HG03378 (cell line): ENCODE data around the gene RAB14.

Experiments used
- ATAC-seq: cut with Tn5 transposase; IDR thresholded peaks from one replicate; pipeline ENCODE4 v1.9.1; 2021; ENCODE audit warnings: mild to moderate bottlenecking, moderate library complexity; ENCODE audit not compliant: unreplicated experiment

The RAB14 gene

GRCh38 chr9:121201738-121202533, at the start of gene RAB14:
Gene RAB14 (minus strand): TSS chr9:121201869. CDS start chr9:121193412, 8,457 bp downstream.
- peak; percentile 82 for ATAC-seq

GRCh38 chr9:121249563-121249962, 47.9 kb upstream of the RAB14 start:
- ATAC-seq, result no peak

GRCh38 chr9:121246821-121247561, 45.3 kb upstream of the RAB14 start:
- no peak for ATAC-seq

DNA sequence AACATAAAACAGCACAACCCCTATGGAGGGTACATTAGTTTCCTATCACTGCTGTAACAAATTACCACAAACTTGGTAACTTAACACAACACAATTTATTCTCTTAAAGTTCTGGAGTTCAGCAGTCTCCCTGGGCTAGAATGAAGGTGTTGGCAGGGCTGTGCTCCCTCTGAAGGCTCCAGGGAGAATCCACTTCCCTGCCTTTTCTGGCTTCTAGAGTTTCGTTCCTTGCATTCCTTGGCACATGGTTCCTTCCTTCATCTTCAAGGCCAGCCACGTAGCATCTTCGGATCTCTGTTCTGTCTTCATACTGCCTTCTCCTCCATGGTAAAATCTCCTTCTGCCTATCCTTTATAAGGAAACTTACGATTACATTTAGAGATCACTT, 41.3 kb upstream of the RAB14 start:
- no peak for ATAC-seq

DNA sequence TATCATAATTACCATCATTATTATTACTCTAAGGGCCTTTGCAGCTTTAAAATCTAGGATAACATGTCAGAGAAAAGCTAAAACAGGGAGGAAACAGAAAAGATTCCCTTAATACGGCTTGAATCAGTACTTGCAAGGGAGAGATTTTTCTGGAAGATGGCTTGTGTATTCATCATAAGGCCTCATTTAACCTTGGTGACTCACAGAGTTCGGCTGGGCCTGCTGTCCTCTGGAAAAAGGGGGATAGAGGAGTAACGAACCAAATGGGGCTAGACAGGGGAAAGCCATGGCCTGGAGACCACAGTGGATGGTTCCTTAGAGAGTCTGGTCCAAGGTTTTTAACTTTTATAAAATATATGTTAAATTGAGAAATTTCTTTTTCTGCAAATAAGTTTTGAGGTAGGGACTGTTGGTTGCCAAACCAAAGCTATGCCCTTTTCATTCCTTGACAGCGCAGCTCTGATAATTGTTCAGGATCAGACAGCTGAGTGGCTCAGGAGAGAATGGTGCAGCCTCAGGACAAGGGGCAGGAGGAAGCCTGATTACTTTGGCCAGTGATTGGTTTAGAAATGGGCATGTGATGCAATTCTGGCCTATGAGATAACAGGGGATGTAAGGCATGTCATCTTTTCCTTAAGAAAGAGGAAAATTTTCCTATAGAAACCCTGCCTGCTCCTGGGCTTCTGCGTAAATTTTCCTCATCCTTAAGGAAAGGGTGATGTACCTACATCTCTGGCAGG, 40.7 kb upstream of the RAB14 start:
- ATAC-seq, result no peak

GRCh38 chr9:121240472-121241135, 38.9 kb upstream of the RAB14 start:
- ATAC-seq, result no peak

GRCh38 chr9:121239851-121240250, 38.2 kb upstream of the RAB14 start:
- ATAC-seq, result no peak

- ATAC-seq, result no peak
Observed at GRCh38 chr9:121239071-121239470, 37.4 kb upstream of the RAB14 start.

DNA sequence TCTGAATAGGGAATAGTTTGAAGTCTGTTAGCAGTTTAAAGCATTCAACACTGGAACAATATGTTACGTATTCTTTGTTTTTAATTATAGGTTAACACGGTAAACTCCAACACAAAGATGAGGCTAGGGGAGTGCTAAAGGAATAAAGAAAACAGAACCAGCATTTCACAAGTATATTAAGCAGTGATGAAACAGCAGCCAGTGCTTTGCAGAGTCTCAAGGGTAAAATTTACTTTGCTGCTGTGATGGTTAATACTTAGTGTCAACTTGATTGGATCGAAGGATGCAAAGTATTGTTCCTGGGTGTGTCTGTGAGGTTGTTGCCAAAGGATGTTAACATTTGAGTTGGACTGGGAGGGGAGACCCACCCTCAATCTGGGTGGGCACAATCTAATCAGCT, 36.2 kb upstream of the RAB14 start:
- no peak for ATAC-seq

GRCh38 chr9:121235512-121235911, 33.8 kb upstream of the RAB14 start:
- no peak for ATAC-seq

GRCh38 chr9:121234832-121235161, 33.1 kb upstream of the RAB14 start:
- ATAC-seq, result no peak

GRCh38 chr9:121233906-121234831, 32.5 kb upstream of the RAB14 start:
- no peak for ATAC-seq

DNA sequence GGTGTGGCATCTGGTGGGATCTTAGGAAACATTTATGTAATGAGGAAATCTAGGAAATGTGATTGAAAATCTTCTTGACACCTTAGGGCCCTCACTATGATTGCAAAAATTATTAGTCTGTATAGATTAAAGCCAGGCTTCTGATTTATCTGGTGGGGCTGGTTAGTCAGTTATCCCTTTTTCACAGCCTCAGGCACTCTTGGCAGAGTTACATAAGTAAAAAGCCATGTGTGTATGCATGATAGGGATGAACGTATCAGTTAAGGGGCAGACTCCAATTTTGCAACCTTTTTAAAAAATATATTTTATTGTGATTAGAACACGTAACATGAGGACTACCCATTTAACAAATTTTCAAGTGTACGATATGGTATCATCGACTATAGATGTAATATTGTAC, 30.6 kb upstream of the RAB14 start:
- ATAC-seq, result no peak

DNA sequence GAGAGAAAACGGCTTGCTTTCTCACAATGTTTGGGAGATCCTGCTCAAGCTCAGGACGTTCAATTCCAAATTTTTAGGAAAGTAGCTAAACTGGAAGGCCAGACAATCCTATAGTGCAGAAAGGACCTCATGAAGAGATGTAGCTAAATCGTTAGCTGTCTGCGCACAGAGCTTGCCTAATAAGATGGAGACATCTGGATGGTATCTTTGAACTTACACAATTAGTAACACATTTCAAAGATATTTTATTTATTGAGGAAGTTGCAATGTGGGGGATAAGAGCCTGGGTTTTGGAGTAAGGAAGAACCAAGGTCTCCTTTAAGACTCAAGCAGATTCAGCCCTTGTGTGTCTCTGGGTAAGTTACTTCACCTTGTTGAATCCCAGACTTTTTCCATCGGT, 28.6 kb upstream of the RAB14 start:
- ATAC-seq, result no peak

- no peak for ATAC-seq
Observed at GRCh38 chr9:121227862-121228261, 26.2 kb upstream of the RAB14 start.

- no peak for ATAC-seq
Observed at GRCh38 chr9:121226175-121226574, 24.5 kb upstream of the RAB14 start.

DNA sequence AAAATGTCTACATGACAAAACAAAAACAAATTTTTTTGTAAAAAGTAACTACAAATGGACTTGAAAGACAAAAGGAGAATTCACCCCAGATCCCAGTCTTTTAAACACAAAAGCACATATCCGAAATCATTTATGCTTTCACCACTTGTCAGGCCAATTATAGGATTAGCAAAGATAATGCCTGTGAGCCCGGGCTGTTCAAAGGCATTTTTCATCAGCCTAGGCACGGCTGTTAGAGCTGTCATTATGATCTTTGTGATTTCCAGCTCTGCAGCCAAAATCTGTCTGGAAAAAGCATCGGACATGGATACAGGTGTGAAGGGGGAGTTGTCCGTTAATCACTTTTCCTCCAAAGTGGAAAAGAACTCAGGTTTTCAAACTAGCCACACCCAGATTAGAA, 23.6 kb upstream of the RAB14 start:
- ATAC-seq, result no peak

- no peak for ATAC-seq
Observed at GRCh38 chr9:121222524-121223171, 21.0 kb upstream of the RAB14 start.

DNA sequence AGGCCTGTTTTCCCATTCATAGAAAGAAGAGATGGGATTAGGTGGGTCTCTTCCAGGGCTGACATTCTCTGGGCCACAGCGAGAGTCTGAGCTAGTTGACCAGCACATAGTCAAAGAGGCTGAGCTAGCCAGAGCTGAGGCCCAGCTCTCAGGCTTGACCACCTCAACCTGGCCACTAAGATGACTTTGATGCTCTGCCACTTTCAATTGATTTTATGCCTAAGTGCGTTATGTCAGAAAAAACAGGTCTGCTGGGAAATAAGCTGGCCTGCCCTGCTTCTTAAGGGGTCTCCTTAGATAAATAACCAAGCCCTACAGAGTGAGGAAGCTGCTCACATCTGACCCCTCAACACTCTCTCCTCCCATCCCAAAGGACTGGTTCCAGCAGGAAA, 20.0 kb upstream of the RAB14 start:
- no peak for ATAC-seq
